Astrocyte (in vitro differentiated cells and primary cell): Measurements from ENCODE around the gene TKTL1. TPM values are rescaled to one million over a fixed set of nuclear protein-coding genes. Genes with fewer than 3 reads are reported as not detected.

Experiments
- DNase-seq: peaks from one replicate; pipeline ENCODE4 v3.0.0-alpha.2; 2010; ENCODE audit warnings: low read depth
- FAIRE-seq: peaks from 2 replicates; lab custom pipeline; 2011; peaks lifted over from hg19 to GRCh38; lab: Jason Lieb, UNC
- H2AFZ ChIP-seq: 2 replicates; pipeline ENCODE4 v1.6.0; 2012; ENCODE audit warnings: low read depth, low read length, inconsistent platforms
- H3K27ac ChIP-seq: 2 replicates; pipeline ENCODE4 v1.5.1; 2011; ENCODE audit warnings: low read depth, low read length, inconsistent platforms
- H3K27me3 ChIP-seq: 2 replicates; pipeline ENCODE4 v1.6.0; 2011; ENCODE audit warnings: low read length, inconsistent platforms; ENCODE audit not compliant: insufficient read depth
- H3K36me3 ChIP-seq: 2 replicates; pipeline ENCODE4 v1.5.1; 2011; ENCODE audit warnings: low read length, inconsistent platforms; ENCODE audit not compliant: insufficient read depth
- H3K4me1 ChIP-seq: 2 replicates; pipeline ENCODE4 v1.5.1; 2011; ENCODE audit warnings: low read length, inconsistent platforms; ENCODE audit not compliant: insufficient read depth
- H3K4me2 ChIP-seq: 2 replicates; pipeline ENCODE4 v1.6.0; 2012; ENCODE audit warnings: low read length, inconsistent platforms
- H3K4me3 ChIP-seq: 2 replicates; pipeline ENCODE4 v1.5.1; 2011; ENCODE audit warnings: low read depth, mild to moderate bottlenecking, low read length, inconsistent platforms; ENCODE audit not compliant: insufficient read depth
- H3K79me2 ChIP-seq: 2 replicates; pipeline ENCODE4 v1.6.0; 2012; ENCODE audit warnings: mild to moderate bottlenecking, low read length, inconsistent platforms; ENCODE audit not compliant: insufficient read depth
- H3K9ac ChIP-seq: 2 replicates; pipeline ENCODE4 v1.6.0; 2012; ENCODE audit warnings: mild to moderate bottlenecking, low read length, inconsistent platforms
- H3K9me3 ChIP-seq: 2 replicates; pipeline ENCODE4 v1.5.1; 2012; ENCODE audit warnings: low read depth, mild to moderate bottlenecking, low read length, inconsistent platforms; ENCODE audit not compliant: insufficient read depth
- H4K20me1 ChIP-seq: 2 replicates; pipeline ENCODE4 v1.6.0; 2012; ENCODE audit warnings: low read length, inconsistent platforms; ENCODE audit not compliant: insufficient read depth
- H3K27ac Mint-ChIP-seq: one replicate; pipeline ENCODE4 v1.8.0; 2021; ENCODE audit warnings: mild to moderate bottlenecking, mixed read lengths; ENCODE audit not compliant: unreplicated experiment
- H3K27me3 Mint-ChIP-seq: one replicate; pipeline ENCODE4 v1.8.0; 2021; ENCODE audit warnings: low read depth, mixed read lengths; ENCODE audit not compliant: unreplicated experiment
- H3K36me3 Mint-ChIP-seq: one replicate; pipeline ENCODE4 v1.8.0; 2021; ENCODE audit warnings: low read depth, mixed read lengths; ENCODE audit not compliant: unreplicated experiment
- H3K4me1 Mint-ChIP-seq: one replicate; pipeline ENCODE4 v1.8.0; 2021; ENCODE audit warnings: low read depth, mixed read lengths; ENCODE audit not compliant: unreplicated experiment
- H3K4me3 Mint-ChIP-seq: one replicate; pipeline ENCODE4 v1.8.0; 2021; ENCODE audit warnings: mild to moderate bottlenecking, moderate library complexity, mixed read lengths; ENCODE audit not compliant: unreplicated experiment
- H3K9me3 Mint-ChIP-seq: one replicate; pipeline ENCODE4 v1.8.0; 2021; ENCODE audit warnings: mild to moderate bottlenecking, mixed read lengths; ENCODE audit not compliant: unreplicated experiment
- CTCF ChIP-seq: IDR thresholded peaks from 2 replicates; pipeline ENCODE4 v1.5.1; 2011; ENCODE audit warnings: low read depth, mild to moderate bottlenecking, inconsistent platforms, low read length, moderate library complexity; ENCODE audit not compliant: insufficient read depth
- EZH2 ChIP-seq: IDR thresholded peaks from 2 replicates; pipeline ENCODE4 v1.6.1; 2012; ENCODE audit warnings: mild to moderate bottlenecking, low read length, inconsistent platforms; ENCODE audit not compliant: insufficient read depth
- total RNA-seq: library from RNA; stranded (reverse); gene quantifications from 2 replicates; pipeline ENCODE4 v1.2.1, GENCODE V29; 2021

TKTL1 gene
- total RNA-seq, 1 donor from 2014 or later, result not detected

GRCh38 chrX:154321152-154321551 lies 25.6 kb downstream of the TKTL1 start:
- Mint-ChIP-seq H3K9me3 (no peaks in the 10 kb centered on the region), H3K27me3 (peaks cover 26% of the 10 kb centered on the region), H3K36me3 (no peaks in the 10 kb centered on the region), H3K27ac (no peak overlapping the region), H3K4me3 (no peak overlapping the region), H3K4me1 (no peaks in the 10 kb centered on the region)
- no peak for TF ChIP-seq CTCF
- TF ChIP-seq EZH2, result no peak
- H3K9me3 ChIP-seq, result no peaks in the 10 kb centered on the region
- H3K36me3 ChIP-seq, result no peaks in the 10 kb centered on the region
- H3K4me3 ChIP-seq, result no peak overlapping the region
- DNase-seq, result no peak
- H4K20me1 ChIP-seq, result no peaks in the 10 kb centered on the region
- no peak overlapping the region for H3K9ac ChIP-seq
- H2AFZ ChIP-seq, result no peak overlapping the region
- no peak overlapping the region for H3K4me2 ChIP-seq
- peaks cover 4% of the 10 kb centered on the region for H3K4me1 ChIP-seq
- no peaks in the 10 kb centered on the region for H3K79me2 ChIP-seq
- H3K27ac ChIP-seq, result no peak overlapping the region
- peak; percentile 89 for FAIRE-seq
- peaks cover 19% of the 10 kb centered on the region for H3K27me3 ChIP-seq

GRCh38 chrX:154321594-154321993 lies 26.0 kb downstream of the TKTL1 start:
- Histone ChIP-seq H3K4me1 (peaks cover 4% of the 10 kb centered on the region), H2AFZ (no peak overlapping the region), H3K27me3 (peaks cover 20% of the 10 kb centered on the region), H3K9me3 (no peaks in the 10 kb centered on the region), H4K20me1 (no peaks in the 10 kb centered on the region), H3K4me3 (no peak overlapping the region), H3K27ac (no peak overlapping the region), H3K36me3 (no peaks in the 10 kb centered on the region), H3K9ac (no peak overlapping the region), H3K79me2 (no peaks in the 10 kb centered on the region), H3K4me2 (no peak overlapping the region)
- peak; percentile 26 for FAIRE-seq
- peaks cover 27% of the 10 kb centered on the region for H3K27me3 Mint-ChIP-seq
- TF ChIP-seq CTCF (no peak), EZH2 (no peak)
- H3K4me1 Mint-ChIP-seq, result no peaks in the 10 kb centered on the region
- no peak overlapping the region for H3K27ac Mint-ChIP-seq
- no peaks in the 10 kb centered on the region for H3K36me3 Mint-ChIP-seq
- H3K4me3 Mint-ChIP-seq, result no peak overlapping the region
- no peaks in the 10 kb centered on the region for H3K9me3 Mint-ChIP-seq
- no peak for DNase-seq

GRCh38 chrX:154322890-154323289 lies 27.3 kb downstream of the TKTL1 start:
- FAIRE-seq (no peak), DNase-seq (no peak)
- no peaks in the 10 kb centered on the region for H3K4me1 Mint-ChIP-seq
- Histone ChIP-seq H3K9ac (no peak overlapping the region), H3K4me1 (peaks cover 7% of the 10 kb centered on the region), H3K27ac (no peak overlapping the region), H3K4me2 (no peak overlapping the region), H3K79me2 (no peaks in the 10 kb centered on the region), H3K36me3 (no peaks in the 10 kb centered on the region), H3K9me3 (no peaks in the 10 kb centered on the region), H2AFZ (no peak overlapping the region), H3K4me3 (no peak overlapping the region), H4K20me1 (no peaks in the 10 kb centered on the region), H3K27me3 (peaks cover 26% of the 10 kb centered on the region)
- H3K27me3 Mint-ChIP-seq, result peaks cover 34% of the 10 kb centered on the region
- no peak overlapping the region for H3K27ac Mint-ChIP-seq
- TF ChIP-seq CTCF, result no peak
- no peak for TF ChIP-seq EZH2
- H3K4me3 Mint-ChIP-seq, result no peak overlapping the region
- H3K36me3 Mint-ChIP-seq, result no peaks in the 10 kb centered on the region
- H3K9me3 Mint-ChIP-seq, result no peaks in the 10 kb centered on the region
